ENCODE results near the gene FADS6.

FADS6 gene

GRCh38 chr17:74936470-74936799, 43.0 kb upstream of the FADS6 start:
- no peak for TF ChIP-seq CTCF (IDR thresholded peaks at IDR 0.05; ENCODE audit: insufficient read depth, low read length, poor library complexity, severe bottlenecking)
- no peak for DNase-seq (ENCODE audit: extremely low read depth, insufficient read length)
- H3K27me3 ChIP-seq (replicated peaks; ENCODE audit: control insufficient read depth, insufficient read depth, low read length) = no peaks in the 10 kb centered on the region; the same call in 1 of the 2 replicates
- no peaks in the 10 kb centered on the region for H3K36me3 ChIP-seq (ENCODE audit: control insufficient read depth, insufficient read depth, low read length)
- H3K4me3 ChIP-seq (replicated peaks; ENCODE audit: low read depth, low read length) = no peak overlapping the region

GRCh38 chr17:74935585-74936469, 42.4 kb upstream of the FADS6 start, which contains the start of gene OTOP3:
TSS of gene OTOP3 (plus strand) at chr17:74935898. CDS start at chr17:74935922, 24 bp downstream.
- no peak for DNase-seq (ENCODE audit: extremely low read depth, insufficient read length)
- TF ChIP-seq CTCF (IDR thresholded peaks at IDR 0.05; ENCODE audit: insufficient read depth, low read length, poor library complexity, severe bottlenecking) = no peak
- Histone ChIP-seq H3K4me3 (replicated peaks; ENCODE audit: low read depth, low read length) (no peak within 1 kb of the TSS), H3K27me3 (replicated peaks; ENCODE audit: control insufficient read depth, insufficient read depth, low read length) (no peaks in the 10 kb centered on the region; the same call in 1 of the 2 replicates), H3K36me3 (ENCODE audit: control insufficient read depth, insufficient read depth, low read length) (no peaks in the 10 kb centered on the region)

GRCh38 chr17:74935048-74935447, 41.6 kb upstream of the FADS6 start:
- Histone ChIP-seq H3K4me3 (replicated peaks; ENCODE audit: low read depth, low read length) (no peak overlapping the region), H3K36me3 (ENCODE audit: control insufficient read depth, insufficient read depth, low read length) (no peaks in the 10 kb centered on the region), H3K27me3 (replicated peaks; ENCODE audit: control insufficient read depth, insufficient read depth, low read length) (no peaks in the 10 kb centered on the region; the same call in 1 of the 2 replicates)
- no peak for TF ChIP-seq CTCF (IDR thresholded peaks at IDR 0.05; ENCODE audit: insufficient read depth, low read length, poor library complexity, severe bottlenecking)
- DNase-seq (ENCODE audit: extremely low read depth, insufficient read length) = no peak

GRCh38 chr17:74930535-74931036, 37.2 kb upstream of the FADS6 start:
- TF ChIP-seq CTCF (IDR thresholded peaks at IDR 0.05; ENCODE audit: insufficient read depth, low read length, poor library complexity, severe bottlenecking) = no peak
- Histone ChIP-seq H3K36me3 (ENCODE audit: control insufficient read depth, insufficient read depth, low read length) (no peaks in the 10 kb centered on the region), H3K27me3 (replicated peaks; ENCODE audit: control insufficient read depth, insufficient read depth, low read length) (no peaks in the 10 kb centered on the region; the same call in 1 of the 2 replicates), H3K4me3 (replicated peaks; ENCODE audit: low read depth, low read length) (no peak overlapping the region)
- no peak for DNase-seq (ENCODE audit: extremely low read depth, insufficient read length)

- Histone ChIP-seq H3K36me3 (ENCODE audit: control insufficient read depth, insufficient read depth, low read length) (no peaks in the 10 kb centered on the region), H3K4me3 (replicated peaks; ENCODE audit: low read depth, low read length) (no peak overlapping the region), H3K27me3 (replicated peaks; ENCODE audit: control insufficient read depth, insufficient read depth, low read length) (no peaks in the 10 kb centered on the region; the same call in 1 of the 2 replicates)
- no peak for DNase-seq (ENCODE audit: extremely low read depth, insufficient read length)
- TF ChIP-seq CTCF (IDR thresholded peaks at IDR 0.05; ENCODE audit: insufficient read depth, low read length, poor library complexity, severe bottlenecking) = no peak
Measured at GRCh38 chr17:74928786-74929185, 35.4 kb upstream of the FADS6 start.

Data from GM06990 (cell line).